ENCODE results near the gene RNU6-8.
A peak's percentile ranks its signal among the peaks of the same experiment; 100 is the strongest.

- TF ChIP-seq EP300 (IDR thresholded peaks at IDR 0.05; ENCODE audit: borderline replicate concordance) = no peak
- no peak for TF ChIP-seq USF1 (IDR thresholded peaks at IDR 0.05)
- TF ChIP-seq CEBPB (IDR thresholded peaks at IDR 0.05) = no peak
- TF ChIP-seq ZBTB7A (IDR thresholded peaks at IDR 0.05; ENCODE audit: low read depth) = peak; percentile 76; the same call in 1 of the 2 replicates
- no peak for TF ChIP-seq YY1 (IDR thresholded peaks at IDR 0.05; ENCODE audit: low read depth)
- no peak for TF ChIP-seq TEAD4 (IDR thresholded peaks at IDR 0.05)
- peak; percentile 79 for TF ChIP-seq REST (IDR thresholded peaks at IDR 0.05; ENCODE audit: low read depth)
- TF ChIP-seq TCF12 (IDR thresholded peaks at IDR 0.05; ENCODE audit: low read depth) = peak; percentile 40
- no peak for TF ChIP-seq FOXM1 (IDR thresholded peaks at IDR 0.05; ENCODE audit: borderline replicate concordance, low read depth)
- TF ChIP-seq CREB1 (IDR thresholded peaks at IDR 0.05; ENCODE audit: low read depth) = no peak
- TF ChIP-seq RAD21 (IDR thresholded peaks at IDR 0.05; ENCODE audit: low read depth) = no peak
- TF ChIP-seq TAF1 (IDR thresholded peaks at IDR 0.05; ENCODE audit: low read depth) = peak; percentile 14; the same call in 1 of the 2 replicates
- TF ChIP-seq MAX (IDR thresholded peaks at IDR 0.05) = peak; percentile 26; the same call in 1 of the 2 replicates
- TF ChIP-seq NFIC (IDR thresholded peaks at IDR 0.05) = peak; percentile 31; the same call in 1 of the 2 replicates
Observed at GRCh38 chr14:32201193-32201815, 1.8 kb downstream of the RNU6-8 start.
